Measurements from ENCODE around the gene IRX2. TPM values are rescaled to one million over a fixed set of nuclear protein-coding genes. Genes with fewer than 3 reads are reported as not detected.

IRX2 gene
- total and polyA plus RNA-seq, 8 donors, result 32.4 to 72.0 (median 63.3) TPM

DNA sequence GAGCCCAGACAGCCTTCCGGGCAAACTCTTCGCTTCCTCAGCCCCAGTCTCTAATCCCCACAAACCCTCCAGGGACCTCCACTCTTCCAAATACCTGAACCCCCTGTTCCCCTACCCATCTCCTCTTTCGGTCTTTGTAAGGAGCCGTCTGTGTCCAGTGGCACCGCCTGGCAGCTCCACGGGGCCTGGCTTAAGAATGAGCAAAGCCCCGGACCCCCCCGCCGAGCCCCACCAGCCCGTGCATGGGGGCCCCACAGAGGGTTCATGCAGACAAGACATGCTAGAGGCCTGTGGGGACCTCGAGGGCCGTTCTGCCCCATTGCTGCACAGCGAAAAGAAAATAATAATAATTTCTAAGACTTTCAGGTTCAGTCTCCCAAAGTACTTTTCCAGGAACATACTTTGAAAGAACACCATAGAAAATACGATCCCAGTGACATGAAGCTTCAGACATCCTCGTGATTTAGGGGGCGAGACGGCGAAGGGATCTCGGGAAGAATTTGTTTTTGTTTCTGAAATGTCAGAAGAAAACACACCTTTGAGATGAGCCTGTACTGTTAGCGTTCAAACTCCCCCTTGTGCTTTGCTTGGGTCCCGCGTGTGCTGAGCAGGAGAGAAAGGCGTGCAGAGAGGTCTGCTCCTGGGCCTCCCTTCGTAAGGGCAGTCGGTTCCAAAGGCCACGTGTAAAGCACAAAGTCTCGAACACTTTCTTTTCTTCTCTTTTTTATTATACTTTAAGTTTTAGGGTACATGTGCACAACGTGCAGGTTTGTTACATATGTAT is 49.2 kb downstream of the IRX2 start:
- H3K27ac ChIP-seq, result no peak overlapping the region
- DNase-seq, result no peak
- TF ChIP-seq, protein P1, sequence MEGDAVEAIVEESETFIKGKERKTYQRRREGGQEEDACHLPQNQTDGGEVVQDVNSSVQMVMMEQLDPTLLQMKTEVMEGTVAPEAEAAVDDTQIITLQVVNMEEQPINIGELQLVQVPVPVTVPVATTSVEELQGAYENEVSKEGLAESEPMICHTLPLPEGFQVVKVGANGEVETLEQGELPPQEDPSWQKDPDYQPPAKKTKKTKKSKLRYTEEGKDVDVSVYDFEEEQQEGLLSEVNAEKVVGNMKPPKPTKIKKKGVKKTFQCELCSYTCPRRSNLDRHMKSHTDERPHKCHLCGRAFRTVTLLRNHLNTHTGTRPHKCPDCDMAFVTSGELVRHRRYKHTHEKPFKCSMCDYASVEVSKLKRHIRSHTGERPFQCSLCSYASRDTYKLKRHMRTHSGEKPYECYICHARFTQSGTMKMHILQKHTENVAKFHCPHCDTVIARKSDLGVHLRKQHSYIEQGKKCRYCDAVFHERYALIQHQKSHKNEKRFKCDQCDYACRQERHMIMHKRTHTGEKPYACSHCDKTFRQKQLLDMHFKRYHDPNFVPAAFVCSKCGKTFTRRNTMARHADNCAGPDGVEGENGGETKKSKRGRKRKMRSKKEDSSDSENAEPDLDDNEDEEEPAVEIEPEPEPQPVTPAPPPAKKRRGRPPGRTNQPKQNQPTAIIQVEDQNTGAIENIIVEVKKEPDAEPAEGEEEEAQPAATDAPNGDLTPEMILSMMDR (IDR thresholded peaks at IDR 0.05), result no peak
- H3K4me3 ChIP-seq, result no peak overlapping the region
- H3K4me1 ChIP-seq, result no peaks in the 10 kb centered on the region
- peaks cover 0 to 11% of the 10 kb centered on the region in 2 donors for H3K27me3 ChIP-seq
- ATAC-seq, result no peak
- H3K9me3 ChIP-seq, result no peaks in the 10 kb centered on the region
- intact Hi-C loops (cut with DNase I), result no loop called here
- H3K36me3 ChIP-seq, result no peaks in the 10 kb centered on the region

DNA sequence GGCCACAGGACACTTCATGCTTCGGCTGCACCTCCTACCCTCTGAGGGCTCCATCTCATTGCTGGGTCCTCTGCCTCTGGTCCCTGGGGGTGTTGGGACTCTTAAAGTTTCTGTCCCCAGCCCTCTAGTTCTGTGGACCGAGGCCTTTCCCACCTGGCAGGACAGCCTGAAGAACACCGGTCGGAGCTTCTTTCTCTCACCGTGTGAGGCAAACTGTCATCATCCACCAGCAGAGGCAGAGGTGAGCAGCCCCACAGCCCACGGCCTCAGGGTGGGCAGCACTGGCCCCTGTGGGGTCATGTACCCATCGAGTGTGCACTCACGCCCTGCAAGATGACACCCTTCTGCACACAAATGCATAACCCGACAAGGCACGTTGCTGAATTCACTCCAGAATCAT is 49.9 kb downstream of the IRX2 start:
- H3K27me3 ChIP-seq, result peaks cover 0 to 11% of the 10 kb centered on the region in 2 donors
- H3K27ac ChIP-seq, result no peak overlapping the region
- H3K36me3 ChIP-seq, result no peaks in the 10 kb centered on the region
- H3K4me3 ChIP-seq, result no peak overlapping the region
- intact Hi-C loops (cut with DNase I), result no loop called here
- TF ChIP-seq, protein P1 (IDR thresholded peaks at IDR 0.05), result no peak
- no peaks in the 10 kb centered on the region for H3K9me3 ChIP-seq
- no peak for DNase-seq
- no peaks in the 10 kb centered on the region for H3K4me1 ChIP-seq
- ATAC-seq, result no peak

DNA sequence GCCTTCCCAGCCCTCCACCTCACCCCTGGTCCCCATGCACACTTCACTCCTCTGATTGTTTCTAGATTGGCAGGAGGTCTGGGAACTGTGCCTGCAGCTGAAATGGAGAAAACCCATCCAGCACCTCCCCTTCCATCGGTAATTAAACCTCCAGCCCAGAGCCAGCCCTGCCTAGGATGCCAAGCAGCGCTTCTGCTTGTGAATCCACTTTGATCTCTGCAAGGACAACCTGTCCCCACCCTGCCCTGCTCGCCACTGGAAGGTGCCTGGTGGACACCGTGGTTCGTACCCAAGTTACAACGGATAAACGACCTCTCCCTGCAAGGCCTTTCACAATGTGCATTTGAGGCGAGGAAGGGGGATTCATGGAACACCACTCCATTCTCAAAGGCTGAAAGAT is 50.6 kb downstream of the IRX2 start:
- Histone ChIP-seq H3K36me3 (no peaks in the 10 kb centered on the region), H3K27me3 (peaks cover 0 to 11% of the 10 kb centered on the region in 2 donors), H3K9me3 (no peaks in the 10 kb centered on the region), H3K4me3 (no peak overlapping the region), H3K27ac (no peak overlapping the region), H3K4me1 (no peaks in the 10 kb centered on the region)
- DNase-seq (no peak), ATAC-seq (no peak)
- TF ChIP-seq, protein P1 (IDR thresholded peaks at IDR 0.05), result no peak
- intact Hi-C loops (cut with DNase I), result no loop called here

DNA sequence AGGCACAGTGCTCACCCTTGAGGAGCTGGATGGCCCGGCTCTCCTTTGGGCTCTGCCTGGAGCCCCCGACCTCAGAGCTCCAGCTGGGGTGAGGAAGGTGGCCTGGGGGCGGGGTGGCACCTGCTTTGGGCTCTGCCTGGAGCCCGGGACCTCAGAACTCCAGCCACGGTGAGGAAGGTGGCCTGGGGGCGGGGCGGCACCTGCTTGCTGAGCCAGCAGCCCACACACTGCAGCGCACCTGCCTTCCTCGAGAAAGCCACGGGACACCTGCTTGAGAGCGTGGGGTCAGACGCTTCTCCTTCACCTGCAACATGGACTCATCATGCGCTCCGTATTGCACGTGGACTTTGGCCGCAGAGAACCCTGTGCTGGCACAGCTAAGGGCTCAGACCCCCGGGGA is 51.8 kb downstream of the IRX2 start:
- no peaks in the 10 kb centered on the region for H3K36me3 ChIP-seq
- H3K4me1 ChIP-seq, result no peaks in the 10 kb centered on the region
- H3K9me3 ChIP-seq, result no peaks in the 10 kb centered on the region
- TF ChIP-seq, protein P1 (IDR thresholded peaks at IDR 0.05), result no peak
- H3K27ac ChIP-seq, result no peak overlapping the region
- H3K27me3 ChIP-seq, result peaks cover 0 to 11% of the 10 kb centered on the region in 2 donors
- DNase-seq, result no peak
- no peak overlapping the region for H3K4me3 ChIP-seq
- no peak for ATAC-seq
- intact Hi-C loops (cut with DNase I), result no loop called here

DNA sequence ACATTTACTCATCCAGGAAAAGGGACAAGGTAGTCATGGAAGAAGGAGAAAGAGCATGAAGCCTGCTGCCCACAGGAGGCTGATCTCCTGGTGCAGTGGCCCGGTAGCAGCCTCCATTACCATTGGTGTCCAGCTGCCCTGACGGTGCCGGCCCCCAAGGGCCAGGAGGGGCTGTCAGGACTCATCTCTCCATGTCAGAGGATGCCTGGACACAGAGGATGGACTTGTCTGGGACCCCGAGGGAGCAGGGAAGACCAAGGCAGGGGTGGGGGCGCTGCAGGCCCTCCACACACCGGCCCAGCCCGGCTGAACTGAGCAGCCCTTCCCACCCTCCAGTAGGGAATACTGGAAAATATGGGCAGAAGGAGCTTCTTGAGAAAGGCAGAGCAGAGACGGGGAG is 52.2 kb downstream of the IRX2 start:
- intact Hi-C loops (cut with DNase I), result no loop called here
- H3K9me3 ChIP-seq, result no peaks in the 10 kb centered on the region
- H3K4me1 ChIP-seq, result no peaks in the 10 kb centered on the region
- no peaks in the 10 kb centered on the region for H3K36me3 ChIP-seq
- DNase-seq, result no peak
- TF ChIP-seq, protein P1 (IDR thresholded peaks at IDR 0.05), result no peak
- no peak for ATAC-seq
- H3K27ac ChIP-seq, result no peak overlapping the region
- no peak overlapping the region for H3K4me3 ChIP-seq
- peaks cover 0 to 11% of the 10 kb centered on the region in 2 donors for H3K27me3 ChIP-seq
